Liver (tissue), 3 donors: ENCODE measurements around the gene COX4I1.

ENCODE experiments used
- RAD21 ChIP-seq, 2 donors: IDR thresholded peaks; 2 replicates each; pipeline ENCODE4 v1.6.1; 2016; ENCODE audit warnings: antibody characterized with exemption in 2 of 2, mild to moderate bottlenecking in 2 of 2
- RXRA ChIP-seq, 2 donors: IDR thresholded peaks; 2 replicates each; pipeline ENCODE4 v1.6.1; 2017 to 2018; ENCODE audit warnings: antibody characterized with exemption in 2 of 2, mild to moderate bottlenecking in 1 of 2
- YY1 ChIP-seq: IDR thresholded peaks from 2 replicates; pipeline ENCODE4 v1.6.1; 2016; ENCODE audit warnings: antibody characterized with exemption, mild to moderate bottlenecking
- TF ChIP-seq, protein P1 (sequence below): fragments of 150-350 bp; IDR thresholded peaks from 2 replicates; pipeline ENCODE4 v1.5.1; 2017; ENCODE audit warnings: improper control_type of control experiment, low read depth, low read length; ENCODE audit not compliant: missing input control
- TF ChIP-seq, protein P2 (sequence below): IDR thresholded peaks from 2 replicates; pipeline ENCODE4 v1.6.1; 2016; ENCODE audit warnings: antibody characterized with exemption
- donor health status: healthy.
- donor health status: healthy.

DNA sequence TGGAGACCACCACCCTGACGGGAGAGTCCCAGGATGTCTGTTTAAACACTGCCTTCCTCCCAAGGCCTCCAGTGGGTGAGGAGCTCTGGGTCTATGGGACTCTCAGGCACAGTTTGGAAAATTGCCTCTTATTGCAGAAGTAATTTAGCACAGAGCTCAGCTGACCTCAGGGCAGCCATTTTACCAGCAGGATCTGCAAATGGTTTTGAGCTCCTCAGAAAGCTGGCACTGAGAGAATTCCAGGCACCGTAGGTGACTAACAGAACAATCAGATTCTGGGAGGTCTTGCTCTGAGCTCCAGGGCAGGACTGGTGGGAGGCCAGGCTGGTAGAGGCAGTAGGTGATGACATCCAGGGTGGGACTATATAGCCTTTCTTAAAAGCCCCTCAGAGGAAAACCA is 31.3 kb upstream of the COX4I1 start:
- TF ChIP-seq YY1 (no peak), RAD21 (IDR thresholded peaks at IDR 0.05) (no peak), RXRA (IDR thresholded peaks at IDR 0.05) (no peak)
- TF ChIP-seq, protein P1, sequence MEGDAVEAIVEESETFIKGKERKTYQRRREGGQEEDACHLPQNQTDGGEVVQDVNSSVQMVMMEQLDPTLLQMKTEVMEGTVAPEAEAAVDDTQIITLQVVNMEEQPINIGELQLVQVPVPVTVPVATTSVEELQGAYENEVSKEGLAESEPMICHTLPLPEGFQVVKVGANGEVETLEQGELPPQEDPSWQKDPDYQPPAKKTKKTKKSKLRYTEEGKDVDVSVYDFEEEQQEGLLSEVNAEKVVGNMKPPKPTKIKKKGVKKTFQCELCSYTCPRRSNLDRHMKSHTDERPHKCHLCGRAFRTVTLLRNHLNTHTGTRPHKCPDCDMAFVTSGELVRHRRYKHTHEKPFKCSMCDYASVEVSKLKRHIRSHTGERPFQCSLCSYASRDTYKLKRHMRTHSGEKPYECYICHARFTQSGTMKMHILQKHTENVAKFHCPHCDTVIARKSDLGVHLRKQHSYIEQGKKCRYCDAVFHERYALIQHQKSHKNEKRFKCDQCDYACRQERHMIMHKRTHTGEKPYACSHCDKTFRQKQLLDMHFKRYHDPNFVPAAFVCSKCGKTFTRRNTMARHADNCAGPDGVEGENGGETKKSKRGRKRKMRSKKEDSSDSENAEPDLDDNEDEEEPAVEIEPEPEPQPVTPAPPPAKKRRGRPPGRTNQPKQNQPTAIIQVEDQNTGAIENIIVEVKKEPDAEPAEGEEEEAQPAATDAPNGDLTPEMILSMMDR, result no peak
- TF ChIP-seq, protein P2, sequence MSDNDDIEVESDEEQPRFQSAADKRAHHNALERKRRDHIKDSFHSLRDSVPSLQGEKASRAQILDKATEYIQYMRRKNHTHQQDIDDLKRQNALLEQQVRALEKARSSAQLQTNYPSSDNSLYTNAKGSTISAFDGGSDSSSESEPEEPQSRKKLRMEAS, result no peak
